ENCODE results near the gene ME2. TPM values are rescaled to one million over a fixed set of nuclear protein-coding genes. Genes with fewer than 3 reads are reported as not detected.

The ME2 gene
- total and polyA plus RNA-seq, 2 donors (not counting 1 experiment from before 2014, with no cell fraction given): 28.4 to 57.8 TPM

- H3K4me3 ChIP-seq (ENCODE audit: control extremely low read depth in 1 of 5, extremely low read depth in 1 of 5, insufficient read depth in 1 of 5, low read depth in 2 of 5, low read length in 4 of 5): no peak overlapping the region
- H3K36me3 ChIP-seq (replicated peaks in 1 of 2; ENCODE audit: control extremely low read depth in 1 of 2, control insufficient read depth in 1 of 2, extremely low read depth in 1 of 2, insufficient read depth in 2 of 2, low read length in 1 of 2): peaks cover 9 to 11% of the 10 kb centered on the region in 2 experiments
- no peak overlapping the region for H3K4me2 ChIP-seq (replicated peaks; ENCODE audit: low read depth, low read length, poor library complexity, severe bottlenecking)
- Mint-ChIP-seq H3K9me3 (ENCODE audit: insufficient read depth) (no peaks in the 10 kb centered on the region), H3K27me3 (no peaks in the 10 kb centered on the region), H3K27ac (no peak overlapping the region), H3K4me1 (no peaks in the 10 kb centered on the region), H3K4me3 (no peak overlapping the region)
- H3K9ac ChIP-seq (ENCODE audit: low read length): no peak overlapping the region
- H2AFZ ChIP-seq (ENCODE audit: insufficient read depth, low read depth, low read length, poor library complexity, severe bottlenecking): no peak overlapping the region
- TF ChIP-seq EZH2 (IDR thresholded peaks at IDR 0.05; ENCODE audit: borderline replicate concordance, insufficient read depth, low read depth, low read length, poor library complexity, severe bottlenecking): no peak
- TF ChIP-seq, protein P1, sequence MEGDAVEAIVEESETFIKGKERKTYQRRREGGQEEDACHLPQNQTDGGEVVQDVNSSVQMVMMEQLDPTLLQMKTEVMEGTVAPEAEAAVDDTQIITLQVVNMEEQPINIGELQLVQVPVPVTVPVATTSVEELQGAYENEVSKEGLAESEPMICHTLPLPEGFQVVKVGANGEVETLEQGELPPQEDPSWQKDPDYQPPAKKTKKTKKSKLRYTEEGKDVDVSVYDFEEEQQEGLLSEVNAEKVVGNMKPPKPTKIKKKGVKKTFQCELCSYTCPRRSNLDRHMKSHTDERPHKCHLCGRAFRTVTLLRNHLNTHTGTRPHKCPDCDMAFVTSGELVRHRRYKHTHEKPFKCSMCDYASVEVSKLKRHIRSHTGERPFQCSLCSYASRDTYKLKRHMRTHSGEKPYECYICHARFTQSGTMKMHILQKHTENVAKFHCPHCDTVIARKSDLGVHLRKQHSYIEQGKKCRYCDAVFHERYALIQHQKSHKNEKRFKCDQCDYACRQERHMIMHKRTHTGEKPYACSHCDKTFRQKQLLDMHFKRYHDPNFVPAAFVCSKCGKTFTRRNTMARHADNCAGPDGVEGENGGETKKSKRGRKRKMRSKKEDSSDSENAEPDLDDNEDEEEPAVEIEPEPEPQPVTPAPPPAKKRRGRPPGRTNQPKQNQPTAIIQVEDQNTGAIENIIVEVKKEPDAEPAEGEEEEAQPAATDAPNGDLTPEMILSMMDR (IDR thresholded peaks at IDR 0.05): no peak
- no peaks in the 10 kb centered on the region for H3K4me1 ChIP-seq (ENCODE audit: control insufficient read depth in 2 of 2, insufficient read depth in 2 of 2, low read length in 2 of 2)
- H3K27ac ChIP-seq (ENCODE audit: low read length in 2 of 2): no peak overlapping the region
- intact Hi-C loops (cut with micrococcal nuclease): no loop called here
- no peaks in the 10 kb centered on the region for H3K27me3 ChIP-seq (replicated peaks in 1 of 4; ENCODE audit: control extremely low read depth in 1 of 4, control insufficient read depth in 3 of 4, insufficient read depth in 4 of 4, low read length in 3 of 4)
- DNase-seq (no peak), ATAC-seq (ENCODE audit: low read depth) (no peak)
- no CpG with 5 or more reads among the region's 4 CpGs for WGBS (ENCODE audit: insufficient coverage)
- no peaks in the 10 kb centered on the region for H3K79me2 ChIP-seq (ENCODE audit: control insufficient read depth, insufficient read depth, low read length)
- no peaks in the 10 kb centered on the region for H3K9me3 ChIP-seq (ENCODE audit: control extremely low read depth in 1 of 3, control insufficient read depth in 2 of 3, insufficient read depth in 1 of 3, low read length in 2 of 3)
- POLR2A ChIA-PET: no interaction called here
- CTCF ChIA-PET: no interaction called here
- no peaks in the 10 kb centered on the region for H4K20me1 ChIP-seq (ENCODE audit: control insufficient read depth, insufficient read depth, low read length, poor library complexity, severe bottlenecking)
Measured at GRCh38 chr18:50950626-50951025, 71.7 kb downstream of the ME2 start.

DNA sequence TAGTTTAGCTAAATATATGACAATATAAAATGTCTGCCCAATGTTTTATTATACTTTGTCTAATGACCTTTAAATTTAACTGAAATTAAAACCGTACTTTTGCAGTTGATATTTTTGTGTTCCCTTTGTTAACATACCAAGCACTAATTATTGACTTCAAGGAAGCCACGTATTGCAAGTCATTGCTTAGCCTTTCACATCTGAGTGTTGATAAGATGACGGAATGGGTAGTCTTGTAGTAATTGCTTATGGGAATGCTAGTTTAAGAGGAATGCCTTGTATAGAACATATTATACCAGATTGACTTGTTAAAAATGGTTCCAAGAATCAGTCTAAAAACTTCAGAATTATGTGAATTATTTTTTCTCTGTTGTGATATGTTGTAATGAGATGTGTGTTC, 74.9 kb downstream of the ME2 start:
- no CpG with 5 or more reads among the region's 3 CpGs for WGBS (ENCODE audit: insufficient coverage)
- no peaks in the 10 kb centered on the region for H3K9me3 ChIP-seq (ENCODE audit: control extremely low read depth in 1 of 3, control insufficient read depth in 2 of 3, insufficient read depth in 1 of 3, low read length in 2 of 3)
- H2AFZ ChIP-seq (ENCODE audit: insufficient read depth, low read depth, low read length, poor library complexity, severe bottlenecking): no peak overlapping the region
- H3K4me3 ChIP-seq (ENCODE audit: control extremely low read depth in 1 of 5, extremely low read depth in 1 of 5, insufficient read depth in 1 of 5, low read depth in 2 of 5, low read length in 4 of 5): no peak overlapping the region
- Mint-ChIP-seq H3K4me3 (no peak overlapping the region), H3K4me1 (no peaks in the 10 kb centered on the region), H3K27me3 (no peaks in the 10 kb centered on the region), H3K27ac (no peak overlapping the region), H3K9me3 (ENCODE audit: insufficient read depth) (no peaks in the 10 kb centered on the region)
- ChIA-PET POLR2A (no interaction called here), CTCF (no interaction called here)
- no peak for ATAC-seq (ENCODE audit: low read depth)
- no peaks in the 10 kb centered on the region for H4K20me1 ChIP-seq (ENCODE audit: control insufficient read depth, insufficient read depth, low read length, poor library complexity, severe bottlenecking)
- no peaks in the 10 kb centered on the region for H3K27me3 ChIP-seq (replicated peaks in 1 of 4; ENCODE audit: control extremely low read depth in 1 of 4, control insufficient read depth in 3 of 4, insufficient read depth in 4 of 4, low read length in 3 of 4)
- no peak for DNase-seq
- no peaks in the 10 kb centered on the region for H3K79me2 ChIP-seq (ENCODE audit: control insufficient read depth, insufficient read depth, low read length)
- H3K4me2 ChIP-seq (replicated peaks; ENCODE audit: low read depth, low read length, poor library complexity, severe bottlenecking): no peak overlapping the region
- peaks cover 0 to 2% of the 10 kb centered on the region in 2 experiments for H3K36me3 ChIP-seq (replicated peaks in 1 of 2; ENCODE audit: control extremely low read depth in 1 of 2, control insufficient read depth in 1 of 2, extremely low read depth in 1 of 2, insufficient read depth in 2 of 2, low read length in 1 of 2)
- no peaks in the 10 kb centered on the region for H3K4me1 ChIP-seq (ENCODE audit: control insufficient read depth in 2 of 2, insufficient read depth in 2 of 2, low read length in 2 of 2)
- no peak for TF ChIP-seq EZH2 (IDR thresholded peaks at IDR 0.05; ENCODE audit: borderline replicate concordance, insufficient read depth, low read depth, low read length, poor library complexity, severe bottlenecking)
- TF ChIP-seq, protein P1 (IDR thresholded peaks at IDR 0.05): no peak
- no peak overlapping the region for H3K27ac ChIP-seq (ENCODE audit: low read length in 2 of 2)
- intact Hi-C loops (cut with micrococcal nuclease): no loop called here
- H3K9ac ChIP-seq (ENCODE audit: low read length): no peak overlapping the region

Data from B cell (primary cell).